Fibroblast of pulmonary artery (primary cell): ENCODE results near the gene SPINT2.
A peak's percentile ranks its signal among the peaks of the same experiment; 100 is the strongest.

ENCODE experiments used
- DNase-seq: peaks from one replicate; pipeline ENCODE4 v3.0.0-alpha.2; 2010; ENCODE audit warnings: low read depth
- H3K4me3 ChIP-seq: replicated peaks from 2 replicates; pipeline ENCODE4 v1.5.1; 2011; ENCODE audit warnings: low read depth, mild to moderate bottlenecking, control low read depth, low read length, moderate library complexity
- CTCF ChIP-seq: IDR thresholded peaks from 2 replicates; pipeline ENCODE4 v1.5.1; 2011; ENCODE audit warnings: mild to moderate bottlenecking, control low read depth, low read length, inconsistent platforms; ENCODE audit errors: missing control alignments

SPINT2 gene

GRCh38 chr19:38315657-38316476 lies 51.5 kb downstream of the SPINT2 start, which contains the start of gene YIF1B:
YIF1B (minus strand) TSS chr19:38315947; CDS start chr19:38315917, 30 bp downstream.
- H3K4me3 ChIP-seq, result peak within 1 kb of the TSS; percentile 85
- TF ChIP-seq CTCF, result no peak
- DNase-seq, result peak; percentile 97

GRCh38 chr19:38316477-38317067 lies 52.2 kb downstream of the SPINT2 start:
- no peak for TF ChIP-seq CTCF
- peak overlapping the region; percentile 40 for H3K4me3 ChIP-seq
- DNase-seq, result no peak

GRCh38 chr19:38317104-38317612 lies 52.8 kb downstream of the SPINT2 start:
- DNase-seq, result no peak
- H3K4me3 ChIP-seq, result no peak overlapping the region
- TF ChIP-seq CTCF, result no peak

- no peak for TF ChIP-seq CTCF
- DNase-seq, result peak; percentile 29
- no peak overlapping the region for H3K4me3 ChIP-seq
Measured at GRCh38 chr19:38318660-38319059, 54.3 kb downstream of the SPINT2 start.

- peak within 1 kb of the TSS; percentile 61 for H3K4me3 ChIP-seq
- peak; percentile 23 for DNase-seq
- no peak for TF ChIP-seq CTCF
Measured at GRCh38 chr19:38319421-38320258, 55.3 kb downstream of the SPINT2 start, which contains the start of gene KCNK6. KCNK6 (plus strand) TSS chr19:38319845; CDS start chr19:38319951, 106 bp downstream.

- no peak for DNase-seq
- no peak for TF ChIP-seq CTCF
- peak overlapping the region; percentile 61 for H3K4me3 ChIP-seq
Measured at GRCh38 chr19:38320969-38321339, 56.6 kb downstream of the SPINT2 start.
